Measurements from ENCODE around the gene ELMO1.
A peak's percentile ranks its signal among the peaks of the same experiment; 100 is the strongest.

The ELMO1 gene

DNA sequence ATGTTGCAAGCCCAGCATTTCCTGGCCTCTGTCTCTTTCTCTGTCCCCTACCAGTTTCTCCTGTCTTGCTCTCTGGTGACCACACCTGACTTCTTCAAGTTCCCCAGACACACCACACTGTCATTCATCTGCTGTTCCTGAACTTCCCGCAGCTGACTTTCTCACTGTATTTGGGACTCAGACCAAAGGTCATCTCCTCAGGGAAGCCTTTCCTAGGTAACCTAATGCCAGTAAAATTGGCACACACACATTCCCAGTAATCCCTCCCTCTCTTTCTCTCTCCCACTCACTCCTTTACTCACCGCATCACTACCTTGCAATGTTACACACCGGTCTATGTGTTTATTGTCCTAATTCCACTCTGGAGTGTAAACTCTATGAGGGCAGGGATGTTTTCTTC, 81.7 kb downstream of the ELMO1 start:
- DNase-seq, result no peak

DNA sequence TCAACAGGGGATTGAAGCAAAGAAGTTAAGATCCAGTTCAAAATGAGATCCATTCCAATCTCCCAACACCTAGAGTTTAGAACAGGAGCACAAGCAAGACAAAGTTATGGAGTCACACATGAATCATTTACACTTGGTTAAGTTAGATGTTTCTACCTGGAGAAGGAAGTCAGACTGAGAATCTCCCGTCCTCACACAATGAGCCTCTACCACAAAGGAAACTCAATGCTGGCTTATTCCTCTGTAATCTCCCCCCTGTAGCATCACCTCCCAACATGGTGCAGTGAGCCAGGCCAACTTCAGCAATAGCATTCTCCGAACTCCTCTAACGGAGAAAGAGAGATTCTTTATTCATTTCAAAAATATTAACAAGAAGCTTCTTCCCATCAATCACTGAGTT, 82.2 kb downstream of the ELMO1 start:
- no peak for DNase-seq

DNA sequence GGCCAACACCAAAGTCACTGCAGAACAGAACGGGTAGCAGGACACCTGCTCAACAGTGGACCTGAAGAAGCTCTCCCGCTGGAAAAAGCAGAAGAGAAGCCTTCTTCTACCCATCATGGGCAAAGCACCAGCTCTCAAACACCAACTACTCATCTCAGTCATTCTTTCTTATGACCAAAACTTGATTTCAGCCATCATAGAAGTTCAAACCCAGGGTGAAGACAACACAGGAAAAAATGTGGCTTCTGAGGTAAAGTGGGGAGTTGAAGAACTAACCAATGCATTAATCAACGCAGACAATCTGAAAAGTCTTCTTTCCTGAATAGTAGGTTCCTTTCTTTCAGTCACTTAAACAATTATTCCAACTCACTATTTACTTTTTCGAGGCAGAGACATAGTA, 83.3 kb downstream of the ELMO1 start:
- DNase-seq, result no peak

DNA sequence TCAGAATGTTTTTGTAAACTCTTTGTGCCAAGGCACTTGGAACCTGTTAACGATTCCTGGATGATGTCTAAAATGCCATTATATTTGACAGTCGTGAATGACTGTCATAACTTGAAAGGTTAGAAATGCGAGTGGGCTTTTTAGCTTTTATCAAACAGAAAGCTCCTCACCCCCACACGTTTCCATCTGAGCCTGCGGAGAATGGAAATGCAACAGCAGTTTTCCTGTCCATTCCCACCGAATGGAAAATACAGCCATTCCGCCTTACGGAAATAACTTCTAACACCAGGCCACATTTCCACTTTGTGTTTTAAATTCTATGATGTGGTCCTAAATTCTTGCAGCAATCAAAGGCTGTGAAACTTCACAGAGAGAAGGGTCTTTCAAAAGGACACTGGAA, 83.8 kb downstream of the ELMO1 start:
- DNase-seq, result peak; percentile 39

DNA sequence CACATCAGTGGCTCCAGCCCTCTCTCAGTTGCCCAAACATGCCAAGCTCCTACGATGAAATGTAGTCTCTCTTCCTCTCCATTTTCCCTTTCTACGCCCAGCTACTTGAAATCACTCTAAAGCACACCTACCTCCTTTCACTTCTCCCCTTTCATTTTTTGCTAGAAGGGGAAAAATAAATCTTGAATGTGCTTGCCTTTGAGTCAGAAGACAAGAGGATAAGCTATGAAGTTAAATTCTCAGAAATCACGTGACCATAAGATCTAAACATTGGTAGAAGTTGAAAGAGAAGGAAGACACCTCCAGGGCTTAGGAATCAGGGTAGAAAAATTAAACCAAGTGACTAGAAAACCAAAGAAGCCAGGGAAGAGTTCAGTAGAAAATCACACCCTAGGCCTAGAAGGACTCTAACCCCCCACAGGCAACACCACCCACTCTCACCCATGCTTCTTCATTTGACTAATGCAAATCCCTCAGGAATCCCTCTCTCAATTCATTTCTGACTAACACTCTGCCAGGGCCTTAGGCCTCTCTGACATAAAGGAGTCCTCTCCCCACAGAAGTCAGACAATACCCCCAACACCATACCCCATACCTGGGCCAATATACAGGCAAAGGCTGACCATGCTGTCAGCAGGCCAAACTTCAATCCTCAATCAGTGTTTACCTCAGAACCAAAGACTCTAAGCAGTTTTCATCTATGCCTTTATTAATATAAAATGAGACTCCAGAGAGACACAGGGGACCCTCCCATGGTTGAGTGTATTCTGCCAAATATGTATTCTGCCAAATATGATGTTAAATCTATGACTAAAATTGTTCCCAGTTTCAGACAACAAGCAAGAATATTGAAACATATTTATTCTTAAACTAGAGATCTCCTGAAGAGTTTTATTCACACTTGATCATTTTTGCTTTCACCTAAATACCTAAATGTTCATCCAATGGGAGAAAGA, 84.8 kb downstream of the ELMO1 start:
- no peak for DNase-seq

DNA sequence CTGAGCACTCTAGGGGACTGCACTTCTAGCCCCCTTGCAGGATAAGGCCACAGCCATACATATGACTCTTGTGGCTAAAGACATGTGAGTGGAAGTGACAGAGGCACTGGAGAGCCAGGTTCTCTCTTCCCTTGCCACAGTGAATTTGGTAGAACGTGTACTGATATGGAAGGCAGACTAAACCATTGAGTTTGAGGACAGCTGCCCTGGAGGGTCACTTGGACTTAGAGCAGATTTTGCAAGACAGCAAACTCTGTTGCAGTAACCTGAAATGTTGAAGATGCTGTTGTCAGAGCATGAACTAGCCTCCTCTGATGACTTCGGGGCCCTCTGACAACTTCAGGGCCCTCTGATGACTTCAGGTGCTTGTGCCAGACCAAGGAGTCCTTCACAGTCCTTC, 85.9 kb downstream of the ELMO1 start:
- no peak for DNase-seq

DNA sequence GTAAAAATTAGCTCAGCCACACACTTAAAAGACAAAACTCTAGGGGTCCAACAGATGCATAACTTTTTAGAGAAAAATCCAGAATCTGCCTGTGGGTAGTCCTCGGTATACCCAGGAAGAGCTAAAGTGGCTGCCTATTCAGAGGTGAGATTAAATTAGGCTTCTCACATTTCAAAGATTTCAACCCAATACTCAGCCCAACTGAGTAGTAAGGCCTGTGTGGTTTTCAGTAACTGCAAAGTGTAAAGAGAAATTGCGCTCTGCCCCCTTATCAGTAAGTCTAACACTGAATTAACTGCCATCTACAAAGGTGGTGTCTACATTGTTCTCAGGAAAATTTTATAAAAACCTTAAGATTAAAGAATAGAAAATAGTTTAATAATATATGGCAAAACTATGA, 88.2 kb downstream of the ELMO1 start:
- no peak for DNase-seq

DNA sequence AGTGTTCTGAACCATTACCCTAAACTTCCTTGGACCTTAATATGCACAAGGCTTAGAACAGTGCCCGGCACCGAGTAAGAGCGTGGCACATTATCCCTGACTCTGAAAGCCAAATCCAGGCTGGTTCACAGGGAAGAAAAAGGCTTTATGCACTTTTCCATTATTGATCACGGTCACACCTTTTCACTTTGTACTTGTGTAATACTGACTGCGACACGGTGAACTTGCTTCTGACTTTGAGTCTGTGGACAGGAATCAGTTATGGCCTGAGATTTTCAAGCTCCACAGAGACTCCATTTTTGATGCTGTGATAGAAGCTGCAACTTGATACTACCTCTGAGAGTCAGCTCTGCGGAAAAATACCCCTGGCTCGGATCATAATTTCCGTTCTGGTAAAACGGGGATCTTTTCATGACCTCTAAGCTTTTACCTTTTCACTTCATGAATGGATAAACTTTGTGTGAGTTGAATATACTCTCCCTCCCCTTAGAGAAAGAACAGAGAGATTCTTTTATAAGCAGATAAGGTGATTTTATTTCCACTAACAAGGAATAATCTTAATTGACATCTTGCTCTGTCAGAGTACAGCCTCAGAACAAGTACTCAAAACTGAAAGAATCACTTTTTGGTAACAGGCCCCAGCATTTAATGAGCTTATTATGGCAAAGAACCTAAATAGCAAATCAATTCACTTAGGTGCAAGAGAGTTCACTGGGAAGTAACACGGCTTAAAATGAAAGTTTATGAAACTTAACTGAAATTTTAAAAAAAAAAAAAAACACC, 88.8 kb downstream of the ELMO1 start:
- peak; percentile 58 for DNase-seq

DNA sequence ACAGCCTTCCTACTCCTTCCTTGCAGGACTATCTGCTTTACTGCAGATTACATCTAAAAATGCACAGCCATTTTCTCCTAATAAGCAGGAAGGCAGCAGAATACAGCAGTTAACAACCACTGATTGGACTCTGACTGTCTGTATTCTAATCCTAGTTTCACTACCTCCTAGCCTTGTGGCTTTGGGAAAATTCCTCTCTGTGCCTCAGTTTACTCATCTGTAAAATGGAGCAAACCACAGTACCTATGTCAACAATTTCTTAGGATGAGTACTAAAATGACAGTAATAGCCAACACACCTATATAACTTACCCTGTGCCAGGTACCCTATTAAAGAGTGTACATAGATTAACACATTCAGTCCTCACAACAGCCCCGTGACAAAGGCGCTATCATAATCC, 89.5 kb downstream of the ELMO1 start:
- DNase-seq, result no peak

DNA sequence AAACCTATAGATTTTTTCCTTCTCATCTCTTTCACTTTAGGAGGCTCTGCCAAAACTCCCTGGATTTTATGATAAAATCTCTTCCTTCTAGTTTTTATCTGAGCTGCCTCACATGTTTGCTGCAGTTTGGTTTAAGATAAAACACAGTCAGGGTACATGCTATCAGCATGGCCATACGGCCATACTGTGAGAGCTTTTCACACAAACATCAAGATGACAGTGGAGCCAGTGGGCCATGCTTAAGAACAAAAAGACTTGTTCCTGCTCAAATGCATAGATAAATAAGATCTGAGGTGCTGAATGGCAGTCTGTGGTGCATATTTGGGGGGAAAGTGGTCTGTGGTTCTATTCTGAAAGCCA, 91.0 kb downstream of the ELMO1 start:
- DNase-seq, result no peak

DNA sequence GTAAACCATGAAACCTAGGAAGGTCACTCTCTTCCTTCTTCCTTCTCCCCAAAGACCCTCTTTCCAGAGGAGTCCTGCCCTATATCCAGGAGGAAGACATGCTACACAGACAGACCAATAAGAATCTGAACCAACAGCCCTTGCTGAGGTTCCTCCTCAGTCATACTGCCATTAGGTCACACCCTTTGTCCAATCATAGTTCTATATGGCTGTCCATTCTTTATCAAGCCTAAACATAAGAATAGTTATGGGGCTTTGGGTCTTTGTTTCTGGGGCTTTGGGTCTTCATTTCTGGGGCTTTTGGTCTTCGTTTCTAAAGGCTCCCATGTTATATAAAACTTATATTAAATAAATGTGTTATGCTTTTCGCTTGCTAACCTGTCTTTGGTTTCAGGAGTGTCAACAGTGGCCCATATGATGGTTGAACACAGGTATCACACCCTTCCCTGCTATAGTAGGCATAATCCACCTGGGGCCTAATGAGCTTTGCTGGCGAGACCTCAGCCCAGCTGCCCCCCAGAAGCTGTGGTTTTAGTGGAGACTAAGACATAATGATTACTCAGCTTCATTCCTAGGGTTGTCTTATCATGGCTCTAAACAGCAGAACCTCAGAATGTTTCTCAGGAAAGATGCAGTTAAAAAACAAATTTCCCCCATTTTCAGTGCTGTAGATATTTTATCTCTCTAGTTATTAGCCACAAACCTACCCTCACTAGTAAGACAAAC, 91.6 kb downstream of the ELMO1 start:
- no peak for DNase-seq

DNA sequence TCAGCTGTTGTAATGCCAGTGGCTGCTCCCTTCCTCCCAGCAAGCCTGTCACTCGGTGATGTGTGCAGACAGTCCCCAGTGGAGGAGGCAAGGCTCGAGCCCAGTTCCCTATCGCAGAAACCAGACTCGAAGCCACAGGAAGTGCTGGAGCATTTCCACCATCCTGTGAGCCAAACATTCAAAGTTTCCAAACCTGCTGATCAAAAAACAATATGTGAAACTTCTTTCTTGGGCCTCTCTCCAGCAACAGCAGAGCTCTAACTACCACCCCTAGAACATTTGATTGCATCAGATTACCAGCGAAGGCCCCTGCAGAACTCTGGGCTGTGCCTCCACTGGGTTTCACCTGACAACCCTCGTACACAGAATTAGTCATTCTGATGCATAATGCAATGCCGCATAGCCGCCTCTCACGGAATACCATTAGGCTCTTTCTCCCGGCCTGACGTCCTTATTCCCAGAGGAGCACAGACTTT, 94.0 kb downstream of the ELMO1 start:
- DNase-seq, result peak; percentile 80

DNA sequence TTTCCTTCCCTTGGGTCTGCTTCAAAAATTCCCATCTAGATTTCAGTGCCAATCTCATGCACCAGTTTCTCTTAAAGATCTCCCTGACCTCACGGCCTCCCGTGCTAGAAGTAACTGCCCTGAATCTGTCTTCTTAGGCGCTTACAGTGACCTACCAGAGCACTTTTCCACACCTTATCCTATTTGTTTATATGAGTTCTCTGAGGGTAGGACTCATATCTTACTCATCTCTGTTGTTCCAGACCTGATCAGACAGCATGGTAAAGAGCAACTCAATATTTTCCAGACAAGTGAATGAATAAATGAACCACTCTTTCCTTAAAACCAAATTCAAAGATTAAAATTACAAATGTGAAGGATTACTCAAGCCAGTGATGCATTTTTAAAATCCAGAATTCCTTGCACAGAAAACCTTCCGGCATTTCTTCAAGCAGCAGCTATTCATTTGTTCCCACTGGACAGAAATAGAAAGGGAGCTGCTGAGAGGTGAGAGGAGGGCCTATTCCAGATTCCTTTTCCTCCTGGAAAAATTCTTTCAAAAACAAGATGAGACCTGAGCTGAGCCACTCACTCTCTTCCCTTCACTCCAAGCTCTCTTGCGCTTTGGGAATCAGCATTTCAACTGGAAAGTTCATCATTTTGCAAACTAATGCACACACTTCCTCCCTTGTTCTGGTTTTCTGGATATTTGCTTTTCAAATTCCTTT, 94.6 kb downstream of the ELMO1 start:
- no peak for DNase-seq

DNA sequence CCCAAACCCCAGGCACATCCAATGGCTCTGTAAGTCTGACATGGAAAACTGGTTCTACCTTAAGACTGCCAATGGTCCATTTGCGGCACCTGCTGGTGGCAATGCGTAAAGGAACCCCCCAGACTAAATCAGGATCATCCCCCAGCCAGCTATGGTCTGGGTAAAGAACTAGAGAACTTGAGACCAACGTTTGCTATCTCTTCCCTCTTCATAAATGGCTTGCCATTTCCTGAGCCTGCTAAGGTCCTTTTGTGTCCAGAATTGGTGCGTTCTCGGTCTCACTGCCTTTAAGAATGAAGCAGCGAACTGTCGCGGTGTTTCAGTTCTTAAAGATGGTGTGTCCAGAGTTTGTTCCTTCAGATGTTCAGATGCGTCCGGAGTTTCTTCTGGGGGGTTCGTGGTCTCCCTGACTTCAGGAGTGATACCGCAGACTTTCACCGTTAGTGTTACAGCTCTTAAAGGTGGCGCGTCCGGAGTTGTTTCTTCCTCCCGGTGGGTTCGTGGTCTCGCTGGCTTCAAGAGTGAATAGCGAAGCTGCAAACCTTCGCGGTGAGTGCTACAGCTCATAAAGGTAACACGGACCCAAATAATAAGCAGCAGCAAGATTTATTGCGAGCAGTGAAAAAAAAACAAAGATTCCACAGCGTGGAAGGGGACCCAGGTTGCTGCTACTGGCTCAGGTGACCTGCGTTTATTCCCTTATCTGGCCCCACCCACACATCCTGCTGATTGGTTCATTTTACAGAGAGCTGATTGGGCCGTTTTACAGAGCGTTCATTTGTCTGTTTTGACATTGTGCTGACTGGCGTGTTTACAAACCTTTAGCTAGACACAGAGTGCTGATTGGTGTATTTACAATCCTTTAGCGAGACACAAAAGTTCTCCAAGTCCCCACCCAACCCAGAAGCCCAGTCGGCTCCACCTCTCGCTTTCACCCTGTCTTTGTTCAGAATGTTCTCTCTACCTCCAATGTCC, 95.4 kb downstream of the ELMO1 start:
- peak; percentile 74 for DNase-seq

DNA sequence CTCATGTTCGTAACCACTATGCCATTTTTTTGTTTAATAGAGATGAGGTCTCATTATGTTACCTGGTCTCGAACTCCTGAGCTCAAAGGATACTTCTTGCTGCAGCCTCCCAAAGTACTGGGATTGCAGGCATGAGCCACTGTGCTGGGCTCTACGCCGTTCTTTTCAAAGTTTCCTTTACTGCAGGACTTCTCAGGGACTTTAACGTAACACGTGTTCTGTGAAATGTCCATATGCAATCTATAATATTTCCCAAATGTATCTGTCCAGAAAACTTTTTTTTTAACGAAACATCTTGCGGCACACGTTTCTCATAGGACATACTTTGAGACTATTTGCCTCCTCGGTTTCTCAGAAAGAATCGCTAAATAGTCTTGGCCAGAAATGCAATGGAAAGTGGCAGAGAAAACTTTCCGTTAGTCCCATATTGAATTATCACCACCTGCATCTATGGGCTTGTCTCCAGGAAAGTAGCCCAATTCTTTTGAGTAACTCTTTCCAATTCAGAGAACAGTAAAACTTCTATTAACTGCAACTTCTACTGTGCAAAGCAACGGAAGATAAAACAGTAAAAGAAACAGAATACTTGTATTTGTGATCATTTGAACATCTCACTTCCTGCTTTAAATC, 96.3 kb downstream of the ELMO1 start:
- DNase-seq, result no peak

DNA sequence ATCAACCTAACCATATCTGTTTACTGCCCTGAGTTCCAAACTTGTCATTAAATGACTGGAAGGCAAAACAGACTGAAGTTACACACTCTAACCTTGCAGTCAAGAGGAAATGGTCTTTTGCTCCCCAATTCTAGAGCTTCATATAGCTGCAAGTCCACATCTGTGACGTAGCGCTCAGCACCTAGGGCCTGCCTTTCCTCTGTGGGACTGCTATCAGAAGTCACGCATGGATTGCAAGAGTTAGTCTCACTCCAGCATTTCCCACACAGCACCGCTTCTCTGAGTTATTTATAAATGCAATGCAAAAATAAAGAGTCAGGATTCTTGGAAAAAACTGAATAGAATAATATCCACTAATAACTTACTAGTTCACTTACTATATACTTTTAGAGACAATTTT, 96.9 kb downstream of the ELMO1 start:
- no peak for DNase-seq

DNA sequence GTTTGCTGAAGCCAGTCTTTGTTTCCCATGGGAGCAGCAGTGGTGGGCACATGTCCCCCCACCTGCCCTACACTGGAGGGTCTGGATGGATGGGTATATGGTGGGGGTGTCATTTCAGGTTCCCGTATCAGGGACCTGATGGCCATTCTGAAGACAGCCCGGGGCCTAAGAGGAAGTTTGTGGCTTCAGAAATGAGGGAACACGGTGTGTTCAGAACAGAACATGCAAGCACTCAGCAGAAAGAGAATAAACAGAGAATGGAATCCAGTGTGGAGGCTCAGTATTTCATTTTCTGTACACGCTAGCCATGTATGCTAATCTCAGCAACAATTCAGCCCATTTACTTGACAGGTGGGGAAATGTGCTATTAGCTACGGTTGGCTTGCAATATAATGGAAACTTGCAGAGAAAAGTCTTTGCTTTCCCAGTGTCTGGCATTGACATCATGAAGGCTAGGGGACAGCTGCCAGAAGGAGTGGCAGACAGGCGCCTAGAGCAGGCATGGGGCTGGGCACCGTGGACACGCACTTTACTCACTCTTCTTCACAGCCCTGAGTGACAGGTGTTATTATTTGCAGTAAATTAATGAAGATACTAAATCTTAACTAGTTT, 98.6 kb downstream of the ELMO1 start:
- DNase-seq, result no peak

DNA sequence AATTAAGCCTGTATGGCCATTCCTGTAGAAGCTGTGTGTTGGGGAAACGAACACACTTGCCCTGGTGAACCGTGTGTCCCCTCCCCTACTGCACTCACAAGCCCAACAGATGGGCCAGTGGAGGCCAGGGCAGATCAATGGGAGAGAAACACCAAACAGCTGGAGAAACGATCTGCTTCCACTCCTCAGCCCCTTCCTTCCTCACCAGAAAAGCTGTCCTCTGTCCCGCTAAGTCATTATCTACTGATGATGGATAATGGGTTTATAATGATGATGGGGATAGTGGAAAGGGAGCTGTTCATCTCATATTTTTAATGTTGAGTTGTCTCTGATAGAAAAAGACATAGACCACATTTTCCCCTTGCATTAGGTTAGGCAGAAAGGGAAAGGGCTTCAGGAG, 99.7 kb downstream of the ELMO1 start:
- no peak for DNase-seq

DNA sequence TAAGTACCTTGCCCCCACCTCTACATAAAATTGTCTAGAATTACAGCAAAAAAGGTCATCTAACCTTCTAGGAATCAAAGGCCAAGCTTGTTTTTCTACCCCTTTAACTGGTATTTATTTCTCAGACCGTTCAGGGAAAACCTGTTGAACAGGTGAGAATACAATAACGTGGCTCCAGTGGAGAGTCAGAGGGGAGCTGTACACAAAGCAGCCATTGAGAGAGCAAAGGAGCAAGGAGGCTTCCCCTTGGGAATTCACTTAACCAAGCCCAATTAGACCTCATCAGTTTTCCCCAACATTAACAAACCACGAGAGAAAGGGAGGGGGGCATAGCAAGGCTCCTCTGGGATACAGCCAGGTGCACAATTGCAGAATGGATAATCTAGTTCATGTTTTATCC, 101.9 kb downstream of the ELMO1 start:
- DNase-seq, result no peak

DNA sequence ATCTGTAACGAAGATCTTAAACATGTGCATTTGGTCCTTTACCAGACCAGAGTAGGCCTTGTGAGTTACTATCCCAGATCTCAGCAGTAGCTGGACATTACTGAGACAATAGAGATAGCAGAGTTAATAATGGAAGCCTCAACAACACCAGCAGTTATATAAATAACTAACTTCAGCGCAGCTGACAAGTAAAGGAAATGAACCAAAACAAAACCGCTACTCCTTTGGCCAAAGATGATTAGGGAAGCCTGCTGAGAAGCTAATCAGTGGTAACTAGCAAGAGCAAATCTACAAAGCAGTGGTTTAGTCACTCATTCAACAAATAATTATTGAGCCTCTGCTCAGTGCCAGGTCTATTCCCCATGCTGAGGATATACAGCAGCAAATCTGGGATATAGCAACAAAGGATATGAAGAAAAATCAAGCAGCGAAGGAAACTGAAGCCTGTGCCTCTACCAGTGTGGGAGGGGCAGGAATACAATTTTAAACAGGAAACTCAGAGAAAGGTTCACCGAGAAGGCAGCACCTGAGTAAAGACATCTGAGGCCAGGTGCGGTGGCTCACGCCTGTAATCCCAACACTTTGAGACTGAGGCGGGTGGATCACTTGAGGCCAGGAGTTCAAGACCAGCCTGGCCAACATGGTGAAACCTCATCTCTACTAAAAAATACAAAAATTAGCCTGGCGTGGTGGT, 103.6 kb downstream of the ELMO1 start:
- DNase-seq, result no peak
